ENCODE data around the gene VDAC1.
A peak's percentile ranks its signal among the peaks of the same experiment; 100 is the strongest.
"Not testable (repeated sequence)": the region's sequence is repeated elsewhere in the genome, so short reads cannot be mapped to it uniquely, and the experiment has no call there.

The VDAC1 gene

GRCh38 chr5:133963493-133964128, 41.2 kb downstream of the VDAC1 start:
- no peak for DNase-seq

- no peak for DNase-seq
Observed at GRCh38 chr5:133962801-133963476, 41.8 kb downstream of the VDAC1 start.

DNA sequence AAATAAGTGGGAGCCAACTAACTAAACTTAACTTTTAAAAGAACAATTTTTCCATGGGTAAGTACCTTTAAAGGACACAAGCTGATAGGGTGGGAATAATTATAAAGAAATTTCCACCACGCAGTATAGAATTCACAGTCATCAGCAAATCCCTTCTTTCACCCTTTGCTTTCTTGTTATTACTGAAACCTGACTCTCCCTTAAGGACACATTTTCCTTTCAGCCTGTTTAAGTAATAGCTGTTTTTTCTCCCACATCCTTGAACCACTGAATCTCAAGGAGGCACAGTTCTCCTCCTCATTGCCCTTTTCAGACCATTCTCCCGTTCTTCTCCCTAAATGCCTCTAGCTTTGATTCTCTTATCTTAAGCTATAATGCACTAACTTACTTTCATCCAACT, 42.6 kb downstream of the VDAC1 start:
- no peak for DNase-seq

- DNase-seq, result no peak
Observed at GRCh38 chr5:133959643-133960042, 45.1 kb downstream of the VDAC1 start.

- no peak for DNase-seq
Observed at GRCh38 chr5:133957591-133957990, 47.2 kb downstream of the VDAC1 start.

- DNase-seq, result no peak
Observed at GRCh38 chr5:133957080-133957479, 47.7 kb downstream of the VDAC1 start.

GRCh38 chr5:133956196-133956595, 48.6 kb downstream of the VDAC1 start:
- DNase-seq, result not testable (repeated sequence)

GRCh38 chr5:133953568-133954145, 51.1 kb downstream of the VDAC1 start:
- no peak for DNase-seq

DNA sequence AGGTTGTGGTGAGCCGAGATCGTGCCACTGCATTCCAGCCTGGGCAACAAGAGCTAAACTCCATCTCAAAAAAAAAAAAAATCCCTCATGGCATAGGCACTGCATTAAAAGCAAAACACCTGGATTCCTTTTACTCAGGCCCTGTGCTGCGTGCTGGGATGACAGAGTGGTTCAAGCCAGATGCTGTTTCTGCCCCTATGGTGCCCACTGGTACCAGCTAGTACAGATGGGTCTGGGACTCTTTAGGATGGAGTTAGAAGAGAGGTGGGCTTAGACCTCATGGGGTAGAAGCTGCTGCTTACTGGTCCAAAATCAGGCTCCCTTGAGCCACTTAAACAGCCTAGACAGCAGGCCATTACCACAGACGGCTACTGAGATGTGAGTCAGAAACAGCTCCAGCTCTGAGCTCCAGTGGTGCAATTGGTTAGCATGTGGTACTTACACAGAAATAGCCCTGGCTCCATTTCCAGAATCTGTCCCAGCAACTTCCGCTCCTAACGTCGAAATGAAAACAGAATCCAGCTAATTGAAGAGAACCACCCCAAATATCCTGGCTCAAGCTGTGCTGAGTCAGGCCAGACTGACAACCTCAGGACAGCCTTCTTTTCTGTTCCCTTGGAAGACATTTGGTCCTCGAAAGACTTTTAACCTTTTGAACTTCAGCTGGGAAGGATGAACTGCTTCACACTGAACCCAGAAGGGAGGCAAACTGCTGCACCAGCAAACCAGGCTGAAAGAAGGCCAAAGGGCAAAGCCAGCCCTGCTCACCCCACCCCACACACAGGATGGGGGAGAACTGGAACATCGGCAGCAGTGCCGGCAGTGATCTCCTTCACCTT, 51.8 kb downstream of the VDAC1 start:
- no peak for DNase-seq

DNA sequence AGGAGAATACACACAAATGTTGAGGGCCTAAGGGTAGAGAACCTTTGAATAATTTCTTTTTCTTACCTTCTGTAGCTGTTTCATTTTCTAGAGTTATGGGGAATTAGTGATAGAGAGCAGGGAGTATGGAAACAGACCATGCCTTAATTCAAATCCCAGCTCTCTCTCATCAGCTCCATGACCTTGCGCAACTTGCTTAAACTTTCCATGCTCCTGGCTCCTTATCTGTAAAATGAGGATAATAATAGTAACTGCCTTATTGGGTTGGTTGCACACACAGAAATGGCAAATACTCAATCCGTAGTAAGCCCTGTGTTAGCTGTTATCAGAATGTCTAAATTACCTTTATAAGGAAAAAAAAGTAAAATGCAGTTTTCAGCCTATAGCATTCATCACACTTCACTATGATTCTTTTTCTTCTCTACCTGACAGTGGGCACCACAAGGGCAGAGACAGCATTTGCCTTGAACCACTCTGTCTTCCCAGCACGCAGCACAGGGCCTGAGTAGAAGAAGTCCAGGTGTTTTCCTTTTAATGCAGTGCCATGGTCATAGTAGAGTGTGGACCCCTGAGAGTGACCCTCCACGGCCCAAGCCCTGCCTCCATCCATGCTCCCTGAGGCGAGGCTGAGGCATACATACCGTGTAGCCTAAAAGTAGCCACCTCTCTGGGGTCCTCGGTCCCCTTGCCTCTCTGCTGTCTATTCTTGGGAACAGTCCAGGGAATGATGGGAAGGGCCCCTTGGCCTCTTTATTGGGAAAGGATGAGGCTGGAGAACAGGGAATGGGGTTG, 53.8 kb downstream of the VDAC1 start:
- DNase-seq, result no peak

- no peak for DNase-seq
Observed at GRCh38 chr5:133948721-133949120, 56.1 kb downstream of the VDAC1 start.

GRCh38 chr5:133947431-133947841, 57.3 kb downstream of the VDAC1 start:
- peak; percentile 70 for DNase-seq

GRCh38 chr5:133945568-133945967, 59.2 kb downstream of the VDAC1 start:
- no peak for DNase-seq

GRCh38 chr5:133944263-133945185, 60.3 kb downstream of the VDAC1 start:
- no peak for DNase-seq

- DNase-seq, result no peak
Observed at GRCh38 chr5:133943475-133943817, 61.3 kb downstream of the VDAC1 start.

DNA sequence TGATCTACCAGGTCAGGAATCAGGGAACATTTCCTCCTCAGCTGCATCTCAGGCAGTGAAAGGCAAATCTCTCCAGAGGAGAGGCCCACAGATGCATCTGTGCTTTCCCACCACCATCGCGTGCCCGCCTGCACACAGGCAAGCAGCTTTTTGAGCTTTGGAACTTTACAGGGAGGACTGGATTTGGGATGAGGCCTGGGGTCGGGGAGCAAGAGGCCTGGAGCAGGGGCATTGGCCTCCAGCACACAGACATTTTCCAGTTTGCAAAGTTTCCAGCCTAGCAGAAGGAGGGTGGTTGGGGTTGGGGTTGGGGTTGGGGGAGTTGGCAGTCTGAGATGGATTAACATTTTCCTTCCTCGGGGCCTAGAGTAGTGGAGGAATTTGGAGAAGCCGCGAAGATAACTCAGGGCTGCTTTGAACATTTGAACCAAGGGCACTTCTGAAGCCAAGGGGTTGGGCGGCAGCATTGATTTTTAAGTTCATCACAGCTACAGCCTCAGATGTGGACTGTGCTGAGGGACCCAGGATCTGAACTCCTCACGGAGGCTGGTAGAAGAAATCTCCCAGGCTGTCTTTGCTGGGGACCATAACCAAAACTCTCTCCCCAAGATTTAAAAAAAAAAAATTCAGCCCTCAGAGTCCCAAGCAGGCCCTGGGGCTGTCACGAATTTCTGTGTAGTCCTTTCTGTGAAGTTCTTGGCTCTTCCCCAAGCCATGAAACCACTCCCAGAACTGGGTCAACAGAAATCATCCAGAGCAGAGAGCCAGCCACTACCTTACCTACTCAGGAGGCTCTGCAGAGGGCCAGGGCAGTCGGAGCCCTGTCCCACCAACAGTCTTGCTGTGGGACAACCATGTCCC, 61.9 kb downstream of the VDAC1 start:
- DNase-seq, result no peak

DNA sequence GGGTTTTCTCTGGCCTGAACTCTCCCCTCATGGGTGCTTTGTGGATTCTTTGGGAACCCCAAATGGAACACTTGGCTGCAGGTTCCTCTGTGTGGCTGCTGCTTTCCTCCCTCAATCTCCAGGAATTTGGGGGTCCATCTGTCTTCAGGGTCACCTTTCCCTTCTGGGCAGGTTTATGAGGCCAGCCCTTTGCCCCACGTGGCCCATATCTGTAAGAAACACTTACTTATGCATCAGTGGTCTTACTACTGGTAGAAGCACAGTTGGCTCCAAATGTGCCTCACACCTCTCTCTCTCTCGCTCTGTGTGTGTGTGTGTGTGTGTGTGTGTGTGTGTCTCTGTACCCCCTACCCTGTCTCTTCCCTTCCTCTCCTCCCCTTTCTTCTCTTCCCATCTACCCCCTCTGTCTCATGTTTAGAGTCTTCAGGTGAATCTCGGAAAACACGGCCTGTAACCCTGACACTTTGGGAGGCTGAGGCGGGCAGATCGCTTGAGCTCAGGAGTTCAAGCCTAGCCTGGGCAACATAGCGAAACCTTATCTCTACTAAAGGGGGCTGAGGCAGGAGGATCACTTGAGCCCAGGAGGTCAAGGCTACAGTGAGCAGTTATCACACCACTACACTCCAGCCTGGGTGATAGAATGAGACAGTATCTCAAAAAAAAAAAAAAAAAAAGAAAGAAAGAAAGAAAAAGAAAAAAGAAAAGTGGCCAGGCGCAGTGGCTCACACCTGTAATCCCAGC, 63.1 kb downstream of the VDAC1 start:
- no peak for DNase-seq

DNA sequence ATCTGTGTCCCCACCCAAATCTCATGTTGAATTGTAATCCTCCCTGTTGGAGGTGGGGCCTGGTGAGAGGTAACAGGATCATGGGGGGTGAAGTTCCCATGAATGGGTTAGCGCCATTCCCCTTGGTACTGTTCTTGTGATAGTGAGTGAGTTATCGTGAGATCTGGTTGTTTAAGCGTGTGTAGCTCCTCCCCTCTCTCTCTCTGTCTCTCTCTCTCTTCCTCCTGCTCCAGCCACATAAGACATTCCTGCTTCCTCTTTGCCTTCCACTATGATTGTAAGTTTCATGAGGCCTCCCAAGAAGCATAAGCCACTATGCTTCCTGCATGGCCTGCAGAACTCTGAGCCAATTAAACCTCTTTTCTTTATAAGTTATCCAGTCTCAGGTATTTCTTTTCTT, 65.1 kb downstream of the VDAC1 start:
- peak; percentile 4 for DNase-seq

DNA sequence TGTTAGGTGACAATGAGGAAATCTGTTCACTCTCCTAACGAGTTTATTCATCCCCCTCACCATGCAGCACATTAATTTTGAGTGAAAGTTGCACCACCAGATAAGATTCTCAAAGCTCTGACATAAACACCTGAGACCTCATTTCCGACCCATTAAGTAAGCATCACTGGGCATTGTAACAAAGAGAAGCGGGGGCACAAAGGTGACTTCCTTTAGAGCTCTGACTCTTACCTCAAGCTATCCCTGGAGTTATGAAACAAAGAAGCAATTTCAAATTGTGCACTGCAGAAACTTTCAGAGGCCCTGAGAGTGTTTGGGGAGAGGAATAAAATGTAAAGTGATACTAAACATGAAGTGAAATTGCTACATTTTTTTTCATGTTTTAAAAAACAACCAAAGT, 65.8 kb downstream of the VDAC1 start:
- DNase-seq, result no peak

Data from right forelimb (tissue), 1 donor.